Activated T-helper 9 cell treated with anti-CD3 and anti-CD28 coated beads, Interleukin-2, amount 50 U/mL, for 16 hours (primary cell): ENCODE data around the gene CTRB1.

Experiments
- DNase-seq: peaks from one replicate; pipeline ENCODE4 v3.0.0-alpha.2; 2020; ENCODE audit warnings: low read depth

The CTRB1 gene

GRCh38 chr16:75218256-75219076 lies at the start of gene CTRB1:
Gene CTRB1, plus strand, starts transcription at chr16:75218988. Its CDS starts 20 bp downstream, at chr16:75219008.
- no peak for DNase-seq

DNA sequence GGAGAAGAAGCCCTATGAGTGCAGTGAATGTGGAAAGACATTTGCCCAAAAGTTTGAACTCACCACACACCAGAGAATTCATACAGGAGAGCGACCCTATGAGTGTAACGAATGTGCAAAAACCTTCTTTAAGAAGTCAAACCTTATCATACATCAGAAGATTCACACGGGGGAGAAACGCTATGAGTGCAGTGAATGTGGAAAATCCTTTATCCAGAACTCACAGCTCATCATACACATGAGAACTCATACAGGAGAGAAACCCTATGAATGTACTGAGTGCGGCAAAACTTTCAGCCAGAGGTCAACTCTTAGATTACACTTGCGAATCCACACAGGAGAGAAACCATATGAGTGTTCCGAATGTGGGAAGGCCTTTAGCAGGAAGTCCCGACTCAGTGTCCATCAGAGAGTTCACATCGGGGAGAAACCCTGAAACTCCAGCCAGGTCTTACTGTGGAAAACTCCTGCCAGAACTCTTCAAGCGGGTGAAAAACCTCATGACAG lies 48.8 kb upstream of the CTRB1 start:
- DNase-seq: no peak

- no peak for DNase-seq
Observed at GRCh38 chr16:75172578-75172977, 46.2 kb upstream of the CTRB1 start.

DNA sequence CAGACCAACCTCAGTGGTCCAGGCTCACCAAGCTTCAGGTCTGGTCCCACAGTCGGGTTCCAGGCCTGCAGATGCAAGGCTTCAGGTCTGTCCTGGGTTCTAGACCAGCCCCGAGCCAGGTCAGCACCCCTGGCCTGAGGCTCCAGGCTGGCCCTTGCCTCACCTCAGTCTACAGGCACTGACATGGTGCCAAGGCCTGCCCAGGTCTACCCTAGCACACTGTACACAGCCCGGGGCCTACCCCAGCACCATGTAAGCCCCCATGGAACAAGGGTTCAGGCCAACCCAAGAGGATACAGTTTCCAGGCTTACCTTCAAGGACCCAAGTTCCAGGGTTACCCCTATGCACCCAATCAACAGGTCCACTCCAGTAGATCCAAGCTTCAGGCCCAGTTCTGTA lies 43.7 kb upstream of the CTRB1 start:
- no peak for DNase-seq

DNA sequence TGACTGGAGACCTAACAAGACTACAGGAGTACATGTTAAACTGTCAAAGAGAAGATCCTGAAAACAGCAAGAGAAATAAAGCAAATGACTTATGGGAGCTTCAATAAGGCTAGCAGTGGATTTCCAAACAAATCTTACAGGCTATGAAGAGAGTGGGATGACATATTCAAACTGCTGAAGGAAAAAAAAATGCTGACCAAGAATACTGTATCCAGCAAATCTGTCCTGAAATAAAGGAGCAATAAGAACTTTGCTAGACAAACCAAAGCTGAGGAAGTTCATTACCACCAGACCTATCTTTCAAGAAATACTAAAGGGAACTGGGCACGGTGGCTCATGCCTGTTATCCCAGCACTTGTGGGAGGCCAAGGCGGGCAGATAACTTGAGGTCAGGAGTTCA lies 41.9 kb upstream of the CTRB1 start:
- DNase-seq: no peak

DNA sequence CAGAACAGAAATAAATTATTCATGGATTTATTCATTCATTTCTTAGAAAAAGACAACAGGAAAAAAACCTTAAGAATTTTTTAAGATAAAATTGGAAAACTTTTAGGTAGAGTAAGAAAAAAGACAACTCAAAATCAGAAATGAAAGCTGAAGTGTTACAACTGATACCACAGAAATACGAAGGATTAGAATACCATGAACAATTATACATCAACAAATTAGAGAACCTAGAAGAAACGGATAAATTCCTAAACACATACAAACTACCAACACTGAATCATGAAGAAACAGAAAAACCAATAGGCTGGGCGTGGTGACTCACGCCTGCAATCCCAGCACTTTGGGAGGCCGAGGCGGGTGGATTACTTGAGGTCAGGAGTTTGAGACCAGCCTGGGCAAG lies 39.6 kb upstream of the CTRB1 start:
- DNase-seq: no peak

GRCh38 chr16:75181630-75182029 lies 37.2 kb upstream of the CTRB1 start:
- no peak for DNase-seq

- DNase-seq: no peak
Observed at GRCh38 chr16:75188832-75189477, 29.8 kb upstream of the CTRB1 start.

GRCh38 chr16:75189638-75190245 lies 29.0 kb upstream of the CTRB1 start:
- DNase-seq: no peak

- no peak for DNase-seq
Observed at GRCh38 chr16:75192606-75193264, 26.1 kb upstream of the CTRB1 start.

DNA sequence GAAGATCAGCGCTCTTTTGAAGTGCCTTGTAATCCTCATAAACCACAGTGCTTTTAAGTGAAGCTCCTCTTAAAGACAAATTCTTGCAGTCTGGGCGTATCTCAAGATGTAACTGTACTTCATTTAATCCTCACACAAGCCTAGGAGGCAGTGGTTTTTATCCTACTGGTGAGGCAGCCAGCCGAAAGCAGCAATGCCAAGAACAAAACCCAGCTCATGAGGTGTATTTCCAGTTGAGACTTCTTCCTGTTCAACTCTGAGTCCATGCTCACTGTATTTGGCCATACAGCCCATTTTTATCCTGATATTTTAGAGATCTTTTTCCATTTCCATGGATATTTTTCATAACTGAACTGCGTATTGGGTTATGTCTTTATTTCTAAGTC lies 25.5 kb upstream of the CTRB1 start:
- DNase-seq: no peak

DNA sequence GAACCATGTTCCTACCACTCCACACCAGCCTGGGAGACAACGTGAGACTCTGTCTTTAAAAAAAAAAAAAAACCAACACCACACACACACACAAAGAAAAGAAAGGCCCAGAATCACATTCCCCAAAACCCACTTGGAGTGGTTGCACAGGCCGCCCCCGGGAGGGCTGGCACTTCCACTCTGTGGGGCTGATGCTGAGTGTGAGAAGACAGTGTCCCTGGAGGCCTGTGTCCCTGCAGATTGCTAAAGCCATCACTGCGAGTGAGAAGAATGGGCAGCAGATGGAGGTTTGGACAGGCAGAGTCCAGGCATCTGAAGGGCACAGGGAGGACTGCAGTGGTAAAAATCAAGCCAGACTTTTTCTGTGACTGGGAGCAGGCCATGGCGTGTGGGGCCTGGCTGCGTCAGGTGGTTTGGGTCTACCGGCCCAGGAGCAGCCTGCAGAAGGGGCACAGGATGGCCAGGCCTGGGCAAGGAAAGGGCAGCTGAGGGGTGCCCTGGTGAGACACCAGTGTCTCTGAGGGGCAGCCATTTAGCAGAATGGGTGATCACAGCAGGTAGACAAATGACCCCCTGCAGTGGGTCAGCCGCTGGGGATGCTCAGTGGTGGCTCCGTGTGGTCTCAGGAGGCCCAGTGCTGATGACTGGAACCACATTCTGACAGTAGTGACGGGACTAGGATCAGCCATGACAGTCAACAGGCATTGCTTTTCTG lies 24.9 kb upstream of the CTRB1 start:
- no peak for DNase-seq

DNA sequence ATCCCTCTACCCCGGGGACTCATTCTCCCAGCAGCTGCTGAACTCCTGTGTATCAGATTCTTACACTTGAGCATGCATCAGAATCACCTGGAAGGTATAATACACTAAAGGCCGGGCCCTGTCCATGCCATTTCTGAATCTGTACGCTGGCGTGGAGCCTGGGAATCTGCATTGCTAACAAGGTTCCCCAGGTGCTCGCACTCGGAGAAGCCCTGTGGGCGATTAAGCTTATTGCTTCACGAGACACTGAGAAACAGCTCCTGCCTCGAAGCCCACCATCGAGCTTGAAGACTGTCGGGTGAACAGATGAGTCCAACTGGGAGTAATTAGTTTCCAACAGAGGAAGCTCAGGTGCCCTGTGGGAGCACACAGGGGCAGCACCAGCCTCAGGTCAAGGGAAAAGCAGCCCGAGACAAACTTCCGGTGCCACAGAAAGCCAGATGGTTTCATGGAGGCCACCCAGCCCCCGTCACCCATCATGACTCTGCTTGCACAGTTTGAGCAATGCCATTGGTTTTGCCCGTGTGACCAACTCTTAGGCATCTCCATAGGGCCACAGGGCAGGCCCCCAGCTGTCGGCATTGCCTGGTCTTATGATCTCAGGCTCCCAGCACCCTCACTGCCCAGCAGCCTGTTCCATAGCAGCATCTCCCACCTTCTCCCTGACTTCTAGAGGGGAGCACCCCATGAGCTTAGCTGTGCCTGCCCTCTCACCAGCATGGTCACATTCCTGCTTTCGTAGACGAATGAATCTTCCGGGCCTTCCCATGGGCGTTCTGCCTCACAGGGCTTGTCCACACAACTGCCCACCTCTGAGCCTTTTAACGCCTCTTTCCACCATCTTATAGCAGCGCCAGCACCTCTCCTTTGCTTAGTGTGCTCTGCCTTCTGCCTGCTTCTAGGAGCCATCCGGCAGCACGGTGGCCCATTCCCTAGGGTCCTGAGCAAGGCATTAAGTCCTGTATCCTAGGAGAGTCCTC lies 22.7 kb upstream of the CTRB1 start:
- DNase-seq: no peak

DNA sequence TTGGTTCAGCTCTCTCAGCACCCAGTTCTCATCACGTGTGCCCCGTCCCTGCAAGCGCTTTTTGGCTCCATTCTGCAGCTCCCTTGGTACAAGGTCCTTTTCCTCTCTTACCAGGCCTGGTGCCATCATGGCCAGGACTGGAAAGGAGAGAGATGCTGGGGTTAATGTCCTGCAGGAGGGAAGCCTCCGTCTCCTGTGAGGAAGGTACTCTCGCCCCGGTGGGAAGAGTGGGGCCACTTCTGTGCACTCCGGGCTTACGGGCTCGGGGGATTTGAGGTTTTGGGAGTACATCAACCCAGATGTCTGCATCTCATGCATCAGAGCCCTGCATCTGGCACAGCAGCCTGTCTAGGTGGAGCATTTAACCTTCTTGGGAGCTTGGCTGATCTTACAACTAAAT lies 22.0 kb upstream of the CTRB1 start:
- DNase-seq: no peak

DNA sequence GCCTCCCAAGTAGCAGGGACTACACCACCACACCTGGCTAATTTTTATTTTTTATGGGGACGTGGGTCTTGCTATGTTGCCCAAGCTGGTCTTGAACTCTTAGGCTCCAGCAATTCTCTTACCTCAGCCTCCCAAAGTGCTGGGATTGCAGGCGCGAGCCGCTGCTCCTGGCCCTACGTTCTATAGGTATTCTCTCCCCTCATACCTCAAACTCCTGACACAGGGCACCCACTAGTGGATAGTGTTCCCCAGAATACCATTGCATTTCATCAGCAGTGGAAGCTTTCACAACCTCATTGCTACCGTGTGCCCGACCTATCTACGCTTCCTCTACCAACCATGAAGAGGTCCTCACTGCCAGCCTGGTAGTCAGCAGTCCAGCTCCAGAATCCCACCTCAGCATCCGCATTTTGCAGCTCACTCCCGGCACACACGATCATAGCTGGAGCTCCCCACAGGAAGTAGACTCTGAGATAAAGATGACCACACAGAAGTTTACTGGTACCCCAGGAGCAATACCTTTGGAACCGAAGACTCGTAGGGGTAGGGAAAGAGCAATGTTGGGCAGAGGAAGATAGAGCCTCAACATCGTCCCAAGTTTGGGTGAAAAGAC lies 21.2 kb upstream of the CTRB1 start:
- DNase-seq: no peak

- DNase-seq: no peak
Observed at GRCh38 chr16:75198135-75198600, 20.6 kb upstream of the CTRB1 start.

DNA sequence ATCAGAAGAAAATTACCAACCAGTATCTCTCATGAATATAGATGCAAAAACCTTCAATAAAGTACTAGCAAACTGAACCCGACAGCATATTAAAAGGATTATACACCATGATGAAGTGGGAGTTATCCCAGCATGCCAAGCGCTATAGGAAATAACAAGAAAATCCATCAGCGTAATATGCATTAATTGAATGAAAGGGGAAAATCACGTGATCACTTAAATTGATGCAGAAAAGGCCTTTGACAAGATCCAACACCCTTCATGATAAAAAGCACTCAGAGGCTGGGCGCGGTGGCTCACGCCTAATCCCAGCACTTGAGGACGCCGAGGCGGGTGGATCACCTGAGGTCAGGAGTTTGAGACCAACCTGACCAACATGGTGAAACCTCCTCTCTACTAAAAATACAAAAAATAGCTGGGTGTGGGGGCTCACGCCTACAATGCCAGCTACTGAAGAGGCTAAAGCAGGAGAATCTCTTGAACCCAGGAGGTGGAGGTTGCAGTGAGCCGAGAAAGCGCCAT lies 16.7 kb upstream of the CTRB1 start:
- DNase-seq: no peak

- no peak for DNase-seq
Observed at GRCh38 chr16:75203096-75203495, 15.7 kb upstream of the CTRB1 start.

DNA sequence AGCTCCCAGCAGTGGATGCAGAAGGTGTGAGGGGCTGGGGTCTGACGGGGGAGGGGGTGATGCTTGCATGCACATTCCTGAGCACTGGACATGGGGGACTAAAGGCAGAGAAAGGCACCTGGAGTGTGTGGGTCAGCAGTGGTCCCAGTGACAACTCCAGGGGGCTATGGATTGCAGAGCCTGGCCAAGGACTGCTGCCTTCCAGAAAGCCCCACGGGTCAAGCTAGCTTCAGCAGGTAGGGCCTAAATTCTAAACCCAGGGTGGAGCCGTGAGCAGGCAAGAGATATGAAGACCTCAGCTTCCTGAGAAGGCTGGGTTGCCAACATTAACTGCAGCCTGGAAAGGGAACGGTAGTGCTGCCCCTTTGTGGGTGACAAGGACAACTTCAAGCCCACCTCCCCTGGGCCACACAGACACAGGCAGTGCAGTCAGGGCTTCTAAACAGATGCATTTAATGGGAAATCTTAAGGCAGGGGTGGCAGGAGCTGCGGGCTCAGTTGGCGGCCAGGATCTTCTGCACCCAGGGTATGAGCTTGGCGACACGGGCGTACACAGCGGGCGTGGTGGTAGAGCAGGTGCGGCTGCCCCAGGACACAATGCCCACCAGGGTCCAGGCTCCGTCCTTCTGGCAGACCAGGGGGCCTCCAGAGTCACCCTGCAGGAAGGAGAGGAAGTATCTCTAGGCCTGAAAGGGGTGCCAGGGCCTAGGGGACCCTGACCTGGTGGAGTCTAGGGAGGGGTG lies 14.9 kb upstream of the CTRB1 start:
- DNase-seq: no peak
